HG02642 (cell line): ENCODE measurements around the gene CCR3.

ENCODE experiments used
- ATAC-seq: cut with Tn5 transposase; IDR thresholded peaks from one replicate; pipeline ENCODE4 v1.9.1; 2021; ENCODE audit warnings: mild to moderate bottlenecking; ENCODE audit not compliant: unreplicated experiment, poor library complexity

CCR3 gene

GRCh38 chr3:46293991-46294833 lies 52.0 kb downstream of the CCR3 start:
- ATAC-seq, result peak; percentile 45

GRCh38 chr3:46296826-46297225 lies 54.6 kb downstream of the CCR3 start:
- ATAC-seq, result no peak

- ATAC-seq, result no peak
Measured at GRCh38 chr3:46297658-46298423, 55.6 kb downstream of the CCR3 start.

GRCh38 chr3:46298871-46299607 lies 56.8 kb downstream of the CCR3 start:
- ATAC-seq, result peak; percentile 63

- ATAC-seq, result peak; percentile 25
Measured at GRCh38 chr3:46299608-46300460, 57.6 kb downstream of the CCR3 start.

GRCh38 chr3:46300461-46300789 lies 58.2 kb downstream of the CCR3 start:
- ATAC-seq, result no peak

GRCh38 chr3:46301122-46301835 lies 59.0 kb downstream of the CCR3 start:
- ATAC-seq, result no peak

GRCh38 chr3:46303240-46303639 lies 61.0 kb downstream of the CCR3 start:
- ATAC-seq, result no peak

- no peak for ATAC-seq
Measured at GRCh38 chr3:46304739-46305138, 62.5 kb downstream of the CCR3 start.

- ATAC-seq, result no peak
Measured at GRCh38 chr3:46312991-46313390, 70.7 kb downstream of the CCR3 start.

GRCh38 chr3:46314517-46314916 lies 72.3 kb downstream of the CCR3 start:
- no peak for ATAC-seq

- ATAC-seq, result no peak
Measured at GRCh38 chr3:46316206-46316605, 73.9 kb downstream of the CCR3 start.
